Ishikawa (cell line): ENCODE results near the gene CRTAP.

ENCODE experiments used
- CEBPB ChIP-seq: IDR thresholded peaks from 2 replicates; pipeline ENCODE4 v1.6.1; 2012
- EGR1 ChIP-seq: IDR thresholded peaks from 2 replicates; pipeline ENCODE4 v1.6.1; 2012
- EP300 ChIP-seq: IDR thresholded peaks from 2 replicates; pipeline ENCODE4 v1.6.1; 2012; ENCODE audit warnings: borderline replicate concordance
- TCF12 ChIP-seq: IDR thresholded peaks from 2 replicates; pipeline ENCODE4 v1.6.1; 2012; ENCODE audit warnings: low read depth
- USF1 ChIP-seq: IDR thresholded peaks from 2 replicates; pipeline ENCODE4 v1.6.1; 2012
- YY1 ChIP-seq: IDR thresholded peaks from 2 replicates; pipeline ENCODE4 v1.6.1; 2012; ENCODE audit warnings: low read depth
- TF ChIP-seq, protein P1 (sequence below): IDR thresholded peaks from 2 replicates; pipeline ENCODE4 v1.6.1; 2012; ENCODE audit warnings: low read depth, mild to moderate bottlenecking

GRCh38 chr3:33141006-33141405 is 27.2 kb downstream of the CRTAP start:
- TF ChIP-seq EP300 (no peak), YY1 (no peak), USF1 (no peak), EGR1 (no peak), CEBPB (no peak), TCF12 (no peak)
- TF ChIP-seq, protein P1, sequence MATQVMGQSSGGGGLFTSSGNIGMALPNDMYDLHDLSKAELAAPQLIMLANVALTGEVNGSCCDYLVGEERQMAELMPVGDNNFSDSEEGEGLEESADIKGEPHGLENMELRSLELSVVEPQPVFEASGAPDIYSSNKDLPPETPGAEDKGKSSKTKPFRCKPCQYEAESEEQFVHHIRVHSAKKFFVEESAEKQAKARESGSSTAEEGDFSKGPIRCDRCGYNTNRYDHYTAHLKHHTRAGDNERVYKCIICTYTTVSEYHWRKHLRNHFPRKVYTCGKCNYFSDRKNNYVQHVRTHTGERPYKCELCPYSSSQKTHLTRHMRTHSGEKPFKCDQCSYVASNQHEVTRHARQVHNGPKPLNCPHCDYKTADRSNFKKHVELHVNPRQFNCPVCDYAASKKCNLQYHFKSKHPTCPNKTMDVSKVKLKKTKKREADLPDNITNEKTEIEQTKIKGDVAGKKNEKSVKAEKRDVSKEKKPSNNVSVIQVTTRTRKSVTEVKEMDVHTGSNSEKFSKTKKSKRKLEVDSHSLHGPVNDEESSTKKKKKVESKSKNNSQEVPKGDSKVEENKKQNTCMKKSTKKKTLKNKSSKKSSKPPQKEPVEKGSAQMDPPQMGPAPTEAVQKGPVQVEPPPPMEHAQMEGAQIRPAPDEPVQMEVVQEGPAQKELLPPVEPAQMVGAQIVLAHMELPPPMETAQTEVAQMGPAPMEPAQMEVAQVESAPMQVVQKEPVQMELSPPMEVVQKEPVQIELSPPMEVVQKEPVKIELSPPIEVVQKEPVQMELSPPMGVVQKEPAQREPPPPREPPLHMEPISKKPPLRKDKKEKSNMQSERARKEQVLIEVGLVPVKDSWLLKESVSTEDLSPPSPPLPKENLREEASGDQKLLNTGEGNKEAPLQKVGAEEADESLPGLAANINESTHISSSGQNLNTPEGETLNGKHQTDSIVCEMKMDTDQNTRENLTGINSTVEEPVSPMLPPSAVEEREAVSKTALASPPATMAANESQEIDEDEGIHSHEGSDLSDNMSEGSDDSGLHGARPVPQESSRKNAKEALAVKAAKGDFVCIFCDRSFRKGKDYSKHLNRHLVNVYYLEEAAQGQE: no peak
